Measurements from ENCODE around the gene CDH2. TPM values are rescaled to one million over a fixed set of nuclear protein-coding genes. Genes with fewer than 3 reads are reported as not detected.

Gene CDH2
- polyA plus RNA-seq, 1 donor, result 3.1 TPM

GRCh38 chr18:28040211-28040610 lies 136.7 kb downstream of the CDH2 start:
- DNase-seq, result no peak

- DNase-seq, result no peak
Measured at GRCh38 chr18:28039691-28040090, 137.2 kb downstream of the CDH2 start.

GRCh38 chr18:28039078-28039477 lies 137.9 kb downstream of the CDH2 start:
- no peak for DNase-seq

GRCh38 chr18:28036488-28036887 lies 140.4 kb downstream of the CDH2 start:
- DNase-seq, result no peak

GRCh38 chr18:28034567-28034966 lies 142.4 kb downstream of the CDH2 start:
- no peak for DNase-seq

- DNase-seq, result no peak
Measured at GRCh38 chr18:28032177-28032576, 144.8 kb downstream of the CDH2 start.

- no peak for DNase-seq
Measured at GRCh38 chr18:28030458-28030857, 146.5 kb downstream of the CDH2 start.

- DNase-seq, result no peak
Measured at GRCh38 chr18:28027755-28028154, 149.2 kb downstream of the CDH2 start.

GRCh38 chr18:28019425-28020108 lies 157.4 kb downstream of the CDH2 start:
- no peak for DNase-seq

GRCh38 chr18:28018351-28018750 lies 158.6 kb downstream of the CDH2 start:
- no peak for DNase-seq

- no peak for DNase-seq
Measured at GRCh38 chr18:28015671-28016070, 161.3 kb downstream of the CDH2 start.

- no peak for DNase-seq
Measured at GRCh38 chr18:28013066-28013465, 163.9 kb downstream of the CDH2 start.

- no peak for DNase-seq
Measured at GRCh38 chr18:28012336-28012735, 164.6 kb downstream of the CDH2 start.

GRCh38 chr18:28009589-28009988 lies 167.3 kb downstream of the CDH2 start:
- no peak for DNase-seq

GRCh38 chr18:28007841-28008240 lies 169.1 kb downstream of the CDH2 start:
- no peak for DNase-seq

GRCh38 chr18:28005164-28005563 lies 171.8 kb downstream of the CDH2 start:
- DNase-seq, result no peak

- DNase-seq, result no peak
Measured at GRCh38 chr18:28004606-28005005, 172.3 kb downstream of the CDH2 start.

GRCh38 chr18:28003451-28003850 lies 173.5 kb downstream of the CDH2 start:
- no peak for DNase-seq

- DNase-seq, result no peak
Measured at GRCh38 chr18:28002841-28003240, 174.1 kb downstream of the CDH2 start.

GRCh38 chr18:27996801-27997272 lies 180.1 kb downstream of the CDH2 start:
- DNase-seq, result no peak

GRCh38 chr18:27995770-27996502 lies 181.0 kb downstream of the CDH2 start:
- no peak for DNase-seq

GRCh38 chr18:27994571-27994970 lies 182.4 kb downstream of the CDH2 start:
- no peak for DNase-seq

GRCh38 chr18:27991391-27991790 lies 185.5 kb downstream of the CDH2 start:
- no peak for DNase-seq

GRCh38 chr18:27985832-27986231 lies 191.1 kb downstream of the CDH2 start:
- no peak for DNase-seq

All from hindlimb muscle (tissue), 1 donor.